IPS-NIHi11 (cell line): ENCODE results near the gene MPIG6B.
A peak's percentile ranks its signal among the peaks of the same experiment; 100 is the strongest.

Experiments used
- DNase-seq: peaks from one replicate; pipeline ENCODE4 v3.0.0; 2012; ENCODE audit warnings: mixed read lengths, low spot score

MPIG6B gene

DNA sequence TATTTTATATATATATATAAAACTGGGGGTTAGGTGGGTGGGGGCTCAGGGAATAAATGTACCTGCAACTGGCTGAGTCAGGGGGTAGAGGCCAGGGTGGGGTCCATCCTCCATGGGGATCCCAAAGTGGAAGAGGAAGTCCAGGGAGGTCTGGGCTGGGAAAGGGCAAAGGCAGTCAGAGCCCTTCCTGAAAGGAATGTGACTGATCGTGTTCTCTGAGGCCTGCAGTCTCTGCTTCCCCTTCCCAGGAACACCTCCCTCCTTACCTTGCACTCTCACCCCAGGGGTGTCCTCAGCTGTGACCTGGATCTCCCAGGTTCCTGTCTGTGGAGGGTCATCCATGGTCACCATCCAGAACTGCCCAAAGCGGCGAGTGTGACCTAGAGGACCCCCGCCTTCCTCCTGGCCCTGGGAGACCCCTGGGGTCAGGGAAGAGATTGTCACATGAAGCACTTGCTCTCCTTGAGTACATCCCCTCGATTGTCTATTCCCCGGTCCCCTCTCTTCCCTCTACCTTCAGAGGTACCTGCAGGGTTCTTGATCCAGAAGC lies 44.0 kb downstream of the MPIG6B start:
- no peak for DNase-seq

DNA sequence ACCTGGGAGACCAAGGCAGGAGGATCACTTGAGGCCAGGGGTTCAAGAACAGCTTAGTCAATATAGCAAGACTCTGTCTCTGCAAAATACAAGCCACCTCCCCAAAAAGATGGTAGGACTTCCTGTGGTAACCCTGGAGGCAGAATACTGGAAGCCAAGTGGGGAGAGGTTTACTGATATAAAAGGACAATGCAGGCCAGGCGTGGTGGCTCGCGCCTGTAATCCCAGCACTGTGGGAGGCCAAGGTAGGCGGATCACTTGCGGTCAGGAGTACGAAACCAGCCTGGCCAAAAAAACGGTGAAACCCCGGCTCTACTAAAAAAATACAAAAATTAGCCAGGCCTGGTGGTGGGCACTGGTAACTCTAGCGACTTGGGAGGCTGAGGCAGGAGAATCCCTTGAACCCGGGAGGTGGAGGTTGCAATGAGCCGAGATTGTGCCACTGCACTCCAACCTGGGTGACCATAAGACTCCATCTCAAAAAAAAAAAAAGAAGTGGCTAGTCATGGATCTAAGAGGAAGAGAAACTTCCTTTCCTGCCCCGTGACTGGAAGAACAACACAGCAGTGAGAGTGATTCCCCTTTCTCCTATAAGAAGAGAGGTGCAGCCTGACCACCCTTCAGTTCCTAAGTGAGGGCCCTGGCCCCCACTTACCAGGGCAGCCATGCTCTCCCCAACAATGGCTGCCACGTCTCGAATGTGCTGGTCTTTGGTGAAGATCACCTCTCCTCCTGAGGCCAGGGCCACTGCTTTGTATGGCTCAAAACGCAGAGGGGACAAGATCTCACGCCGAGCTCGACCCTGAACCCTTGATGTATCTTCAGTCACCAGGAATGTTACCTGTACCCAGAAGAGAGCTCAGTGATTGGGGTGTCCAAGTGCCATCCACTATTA lies 45.4 kb downstream of the MPIG6B start:
- no peak for DNase-seq

DNA sequence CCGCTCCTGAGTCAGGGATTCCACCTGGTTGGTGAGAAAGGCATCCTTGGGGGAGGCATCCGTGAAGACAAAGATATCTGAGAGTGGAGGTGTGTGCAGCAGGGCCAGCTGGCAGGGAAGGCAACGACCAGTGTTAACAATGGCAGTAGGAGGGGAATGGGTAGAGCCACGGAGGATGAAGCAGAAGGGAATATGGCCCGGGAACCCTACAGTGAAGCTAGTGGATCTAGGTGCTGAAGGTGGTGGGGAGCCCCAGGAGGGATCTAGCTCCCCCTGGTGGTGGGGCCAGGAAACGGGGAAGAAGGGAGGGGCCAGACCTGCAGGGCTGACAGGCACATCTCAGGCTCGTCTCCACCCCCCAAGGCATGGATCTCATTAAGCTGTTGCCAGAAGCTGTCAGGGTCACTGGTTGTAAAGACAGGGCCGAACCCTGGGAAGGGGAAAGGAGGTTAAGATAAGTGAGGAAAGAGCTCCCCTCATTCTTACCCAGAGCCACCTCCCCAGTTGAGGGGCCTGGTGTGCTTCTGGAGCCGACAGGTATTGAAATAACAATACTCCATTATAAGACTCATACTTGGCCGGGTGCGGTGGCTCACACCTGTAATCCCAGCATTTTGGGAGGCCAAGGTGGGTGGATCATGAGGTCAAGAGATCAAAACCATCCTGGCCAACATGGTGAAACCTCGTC lies 46.7 kb downstream of the MPIG6B start:
- peak; percentile 93 for DNase-seq

DNA sequence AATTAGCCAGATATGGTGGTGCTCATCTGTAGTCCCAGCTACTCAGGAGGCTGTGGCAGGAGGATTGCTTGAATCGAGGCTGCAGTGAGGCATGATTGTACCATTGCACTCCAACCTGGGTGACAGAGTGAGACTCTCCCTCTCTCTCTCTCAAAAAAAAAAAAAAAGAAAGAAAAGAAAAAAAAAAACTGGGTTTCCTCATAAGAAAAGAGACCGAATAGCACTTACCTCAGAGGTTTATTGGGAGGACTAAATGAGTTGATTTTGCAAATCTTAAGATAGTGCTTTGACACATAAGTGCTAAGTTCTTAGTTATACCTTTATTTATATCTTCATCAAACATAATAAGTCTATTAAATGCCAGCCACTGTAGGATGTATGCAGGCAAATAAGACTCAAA lies 47.7 kb downstream of the MPIG6B start:
- DNase-seq, result no peak

DNA sequence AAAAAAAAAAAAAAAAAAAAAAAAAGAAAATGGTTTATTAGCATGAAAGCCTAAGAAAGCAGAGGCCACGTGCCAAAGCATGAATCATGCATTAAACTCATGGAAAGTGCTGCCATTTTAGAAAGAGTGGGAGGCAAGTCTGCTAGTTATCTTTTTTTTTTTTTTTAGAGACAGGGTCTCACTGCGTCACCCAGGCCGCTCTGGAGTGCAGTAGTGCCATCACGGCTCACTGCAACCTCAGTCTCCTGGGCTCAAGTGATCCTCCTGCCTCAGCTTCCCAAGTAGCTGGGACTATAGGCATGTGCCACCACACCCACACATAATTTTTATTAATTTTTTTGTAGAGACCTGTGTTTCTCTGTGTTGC lies 48.8 kb downstream of the MPIG6B start:
- no peak for DNase-seq

DNA sequence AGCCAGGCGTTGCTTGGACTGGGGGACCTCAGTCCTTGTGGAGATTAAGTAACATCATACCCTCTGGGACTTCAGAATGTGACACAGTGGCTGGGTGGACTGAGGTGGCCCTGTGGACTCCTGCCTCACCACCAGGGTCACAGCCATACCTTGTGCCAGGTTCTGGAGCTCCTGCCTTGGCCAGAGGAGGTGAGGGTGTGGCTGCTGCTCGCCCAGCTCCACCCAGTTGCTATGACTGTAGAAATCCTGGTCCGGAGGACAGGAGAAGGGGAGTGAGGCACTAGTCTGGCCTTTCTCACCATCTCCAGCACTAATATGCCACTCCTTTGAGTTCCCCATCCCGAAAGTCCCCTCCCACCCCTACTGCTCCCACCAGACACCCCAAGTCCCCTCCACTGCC lies 52.0 kb downstream of the MPIG6B start:
- no peak for DNase-seq

DNA sequence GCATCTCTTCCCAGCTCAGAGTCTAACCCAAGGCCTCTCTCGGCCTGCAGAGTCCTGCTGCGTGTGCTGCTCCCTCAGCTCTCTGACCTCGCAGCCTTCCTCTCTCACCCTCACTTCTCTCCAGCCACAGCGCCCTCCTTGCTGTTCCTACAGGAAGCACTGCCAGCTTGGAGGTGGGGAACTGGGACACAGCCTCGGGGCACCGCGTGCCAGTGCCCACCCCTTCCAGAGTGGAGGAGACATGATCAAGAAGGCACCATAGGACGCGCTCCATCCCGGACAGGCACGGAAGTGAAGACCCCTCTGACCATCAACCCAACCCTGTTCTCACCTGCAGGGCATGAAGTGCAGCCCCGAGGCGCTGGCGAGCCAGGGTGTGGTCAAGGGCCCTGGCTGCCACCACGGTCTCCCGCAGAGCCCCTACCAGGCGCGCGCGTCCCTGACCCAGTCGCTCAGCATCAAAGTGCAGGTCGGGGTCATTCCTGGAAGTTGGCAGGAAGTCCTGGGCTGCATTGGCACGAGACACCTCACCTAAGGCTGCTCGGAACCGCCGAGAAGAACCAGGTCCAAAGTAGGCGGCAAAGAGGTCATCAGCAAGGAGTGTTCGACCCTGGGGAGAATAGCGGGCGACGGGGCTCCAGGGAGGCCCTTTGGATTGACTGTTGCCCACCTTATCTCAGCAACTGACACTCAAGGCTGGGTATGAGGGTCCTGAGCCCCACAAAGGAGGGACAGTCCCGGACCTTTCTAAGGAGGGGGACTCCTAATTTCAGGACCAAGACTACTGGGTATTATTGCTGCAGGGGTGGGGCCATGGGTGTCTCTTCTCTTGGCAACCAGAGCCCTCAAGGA lies 52.7 kb downstream of the MPIG6B start:
- no peak for DNase-seq
